Ishikawa (cell line): ENCODE data around the gene WNT5B.

Experiments used
- CEBPB ChIP-seq: IDR thresholded peaks from 2 replicates; pipeline ENCODE4 v1.6.1; 2012
- CREB1 ChIP-seq: IDR thresholded peaks from 2 replicates; pipeline ENCODE4 v1.6.1; 2012; ENCODE audit warnings: low read depth
- EGR1 ChIP-seq: IDR thresholded peaks from 2 replicates; pipeline ENCODE4 v1.6.1; 2012
- EP300 ChIP-seq: IDR thresholded peaks from 2 replicates; pipeline ENCODE4 v1.6.1; 2012; ENCODE audit warnings: borderline replicate concordance
- FOXM1 ChIP-seq: IDR thresholded peaks from 2 replicates; pipeline ENCODE4 v1.6.1; 2012; ENCODE audit warnings: low read depth, borderline replicate concordance
- MAX ChIP-seq: IDR thresholded peaks from 2 replicates; pipeline ENCODE4 v1.6.1; 2012
- NFIC ChIP-seq: IDR thresholded peaks from 2 replicates; pipeline ENCODE4 v1.6.1; 2012
- RAD21 ChIP-seq: IDR thresholded peaks from 2 replicates; pipeline ENCODE4 v1.6.1; 2012; ENCODE audit warnings: low read depth
- TAF1 ChIP-seq: IDR thresholded peaks from 2 replicates; pipeline ENCODE4 v1.6.1; 2012; ENCODE audit warnings: low read depth, mild to moderate bottlenecking
- TCF12 ChIP-seq: IDR thresholded peaks from 2 replicates; pipeline ENCODE4 v1.6.1; 2012; ENCODE audit warnings: low read depth
- TEAD4 ChIP-seq: IDR thresholded peaks from 2 replicates; pipeline ENCODE4 v1.6.1; 2012
- YY1 ChIP-seq: IDR thresholded peaks from 2 replicates; pipeline ENCODE4 v1.6.1; 2012; ENCODE audit warnings: low read depth
- ZBTB7A ChIP-seq: IDR thresholded peaks from 2 replicates; pipeline ENCODE4 v1.6.1; 2012; ENCODE audit warnings: low read depth
- TF ChIP-seq, protein P1 (sequence below): IDR thresholded peaks from 2 replicates; pipeline ENCODE4 v1.6.1; 2012
- TF ChIP-seq, protein P2 (sequence below): IDR thresholded peaks from 2 replicates; pipeline ENCODE4 v1.6.1; 2012; ENCODE audit warnings: low read depth, mild to moderate bottlenecking

The WNT5B gene

GRCh38 chr12:1590221-1590979 is 38.6 kb upstream of the WNT5B start:
- TF ChIP-seq, protein P1, sequence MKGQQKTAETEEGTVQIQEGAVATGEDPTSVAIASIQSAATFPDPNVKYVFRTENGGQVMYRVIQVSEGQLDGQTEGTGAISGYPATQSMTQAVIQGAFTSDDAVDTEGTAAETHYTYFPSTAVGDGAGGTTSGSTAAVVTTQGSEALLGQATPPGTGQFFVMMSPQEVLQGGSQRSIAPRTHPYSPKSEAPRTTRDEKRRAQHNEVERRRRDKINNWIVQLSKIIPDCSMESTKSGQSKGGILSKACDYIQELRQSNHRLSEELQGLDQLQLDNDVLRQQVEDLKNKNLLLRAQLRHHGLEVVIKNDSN: no peak
- TF ChIP-seq TAF1 (no peak), YY1 (no peak), EP300 (no peak), RAD21 (no peak), TEAD4 (no peak), CEBPB (no peak), CREB1 (no peak), FOXM1 (no peak), ZBTB7A (no peak), MAX (no peak), TCF12 (no peak), EGR1 (no peak), NFIC (no peak)
- TF ChIP-seq, protein P2, sequence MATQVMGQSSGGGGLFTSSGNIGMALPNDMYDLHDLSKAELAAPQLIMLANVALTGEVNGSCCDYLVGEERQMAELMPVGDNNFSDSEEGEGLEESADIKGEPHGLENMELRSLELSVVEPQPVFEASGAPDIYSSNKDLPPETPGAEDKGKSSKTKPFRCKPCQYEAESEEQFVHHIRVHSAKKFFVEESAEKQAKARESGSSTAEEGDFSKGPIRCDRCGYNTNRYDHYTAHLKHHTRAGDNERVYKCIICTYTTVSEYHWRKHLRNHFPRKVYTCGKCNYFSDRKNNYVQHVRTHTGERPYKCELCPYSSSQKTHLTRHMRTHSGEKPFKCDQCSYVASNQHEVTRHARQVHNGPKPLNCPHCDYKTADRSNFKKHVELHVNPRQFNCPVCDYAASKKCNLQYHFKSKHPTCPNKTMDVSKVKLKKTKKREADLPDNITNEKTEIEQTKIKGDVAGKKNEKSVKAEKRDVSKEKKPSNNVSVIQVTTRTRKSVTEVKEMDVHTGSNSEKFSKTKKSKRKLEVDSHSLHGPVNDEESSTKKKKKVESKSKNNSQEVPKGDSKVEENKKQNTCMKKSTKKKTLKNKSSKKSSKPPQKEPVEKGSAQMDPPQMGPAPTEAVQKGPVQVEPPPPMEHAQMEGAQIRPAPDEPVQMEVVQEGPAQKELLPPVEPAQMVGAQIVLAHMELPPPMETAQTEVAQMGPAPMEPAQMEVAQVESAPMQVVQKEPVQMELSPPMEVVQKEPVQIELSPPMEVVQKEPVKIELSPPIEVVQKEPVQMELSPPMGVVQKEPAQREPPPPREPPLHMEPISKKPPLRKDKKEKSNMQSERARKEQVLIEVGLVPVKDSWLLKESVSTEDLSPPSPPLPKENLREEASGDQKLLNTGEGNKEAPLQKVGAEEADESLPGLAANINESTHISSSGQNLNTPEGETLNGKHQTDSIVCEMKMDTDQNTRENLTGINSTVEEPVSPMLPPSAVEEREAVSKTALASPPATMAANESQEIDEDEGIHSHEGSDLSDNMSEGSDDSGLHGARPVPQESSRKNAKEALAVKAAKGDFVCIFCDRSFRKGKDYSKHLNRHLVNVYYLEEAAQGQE: no peak

- no peak for TF ChIP-seq CREB1
- no peak for TF ChIP-seq CEBPB
Measured at GRCh38 chr12:1591034-1591433, 38.0 kb upstream of the WNT5B start.

- TF ChIP-seq MAX: no peak
- no peak for TF ChIP-seq EGR1
- TF ChIP-seq TEAD4: no peak
- TF ChIP-seq RAD21: no peak
- TF ChIP-seq NFIC: no peak
- no peak for TF ChIP-seq CEBPB
- no peak for TF ChIP-seq EP300
- no peak for TF ChIP-seq ZBTB7A
- TF ChIP-seq TCF12: no peak
- TF ChIP-seq YY1: no peak
- TF ChIP-seq, protein P1: no peak
- TF ChIP-seq CREB1: no peak
- no peak for TF ChIP-seq FOXM1
Measured at GRCh38 chr12:1591543-1591942, 37.5 kb upstream of the WNT5B start.

GRCh38 chr12:1592444-1593173 is 36.4 kb upstream of the WNT5B start:
- TF ChIP-seq, protein P1: no peak
- TF ChIP-seq TCF12 (no peak), TAF1 (no peak; the same call in 1 of the 2 replicates), CREB1 (no peak), CEBPB (no peak), EP300 (no peak), TEAD4 (no peak), EGR1 (no peak; the same call in 1 of the 2 replicates), FOXM1 (no peak), NFIC (no peak), MAX (no peak), ZBTB7A (no peak), YY1 (no peak)
- TF ChIP-seq, protein P2: no peak
